HG03521 (cell line): Measurements from ENCODE around the gene CDK17.
"Not testable (repeated sequence)": the region's sequence is repeated elsewhere in the genome, so short reads cannot be mapped to it uniquely, and the experiment has no call there.

Experiments used
- ATAC-seq: cut with Tn5 transposase; IDR thresholded peaks from one replicate; pipeline ENCODE4 v1.9.1; 2021; ENCODE audit warnings: mild to moderate bottlenecking, moderate library complexity; ENCODE audit not compliant: unreplicated experiment

CDK17 gene

DNA sequence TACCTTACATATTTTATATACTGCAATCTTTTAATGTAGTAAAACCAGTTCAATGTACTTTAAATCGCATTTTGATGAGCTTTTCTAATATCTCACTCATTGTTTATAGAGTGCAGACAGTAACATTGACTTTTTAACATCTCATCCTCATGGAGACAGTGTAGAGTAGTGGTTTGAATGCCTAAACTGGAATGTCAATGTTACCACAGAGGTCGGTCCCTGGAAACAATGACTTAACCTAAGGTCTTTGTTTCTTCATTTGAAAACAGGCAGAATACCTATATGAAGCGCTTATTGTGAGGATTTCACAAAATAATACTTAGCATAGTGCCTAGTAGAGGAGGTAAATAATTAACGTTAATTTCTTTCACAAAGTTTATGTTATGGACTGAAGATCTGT, 5.0 kb downstream of the CDK17 start:
- no peak for ATAC-seq

- ATAC-seq = not testable (repeated sequence)
Measured at GRCh38 chr12:96393229-96393628, 7.0 kb downstream of the CDK17 start.

GRCh38 chr12:96392397-96392796, 7.8 kb downstream of the CDK17 start:
- ATAC-seq = no peak

- no peak for ATAC-seq
Measured at GRCh38 chr12:96387981-96388380, 12.3 kb downstream of the CDK17 start.

- ATAC-seq = no peak
Measured at GRCh38 chr12:96386794-96387193, 13.4 kb downstream of the CDK17 start.

- ATAC-seq = no peak
Measured at GRCh38 chr12:96383991-96384390, 16.2 kb downstream of the CDK17 start.

DNA sequence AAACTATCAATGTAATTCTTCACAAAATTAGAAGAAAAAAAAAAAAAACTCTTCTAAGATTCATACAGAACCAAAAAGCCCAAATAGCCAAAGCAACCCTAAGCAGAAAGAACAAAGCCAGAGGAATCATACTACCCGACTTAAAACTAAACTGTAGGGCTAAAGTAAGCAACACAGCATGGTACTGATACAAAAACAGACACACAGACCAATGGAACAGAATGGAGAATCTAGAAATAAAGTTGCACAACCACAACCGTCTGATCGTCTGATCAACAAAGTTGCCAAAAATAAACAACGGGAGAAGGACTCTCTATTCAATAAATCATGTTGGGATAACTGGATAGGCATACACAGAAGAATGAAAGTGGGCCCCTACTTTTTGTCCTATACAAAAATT, 16.9 kb downstream of the CDK17 start:
- no peak for ATAC-seq

- ATAC-seq = not testable (repeated sequence)
Measured at GRCh38 chr12:96379743-96380142, 20.5 kb downstream of the CDK17 start.

DNA sequence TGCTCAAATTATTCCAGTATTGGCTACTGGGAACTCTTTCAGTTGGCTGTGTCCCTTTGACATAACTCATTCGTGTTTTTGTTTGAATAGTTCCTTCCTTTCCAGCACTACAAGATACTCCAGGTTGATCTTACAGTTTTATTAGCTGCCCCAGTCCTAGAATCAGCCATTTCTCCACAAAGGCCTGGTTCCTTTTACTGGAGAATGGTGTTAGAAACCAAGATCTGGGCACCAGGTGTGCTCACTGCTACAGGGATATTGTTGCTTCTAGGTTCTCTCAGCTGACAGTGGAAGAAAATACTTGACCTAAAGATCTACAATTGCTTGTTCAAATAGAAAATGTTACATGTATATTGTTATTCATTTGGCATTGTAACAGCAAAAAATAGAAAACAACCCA, 21.9 kb downstream of the CDK17 start:
- no peak for ATAC-seq

GRCh38 chr12:96376865-96377264, 23.4 kb downstream of the CDK17 start:
- ATAC-seq = no peak

DNA sequence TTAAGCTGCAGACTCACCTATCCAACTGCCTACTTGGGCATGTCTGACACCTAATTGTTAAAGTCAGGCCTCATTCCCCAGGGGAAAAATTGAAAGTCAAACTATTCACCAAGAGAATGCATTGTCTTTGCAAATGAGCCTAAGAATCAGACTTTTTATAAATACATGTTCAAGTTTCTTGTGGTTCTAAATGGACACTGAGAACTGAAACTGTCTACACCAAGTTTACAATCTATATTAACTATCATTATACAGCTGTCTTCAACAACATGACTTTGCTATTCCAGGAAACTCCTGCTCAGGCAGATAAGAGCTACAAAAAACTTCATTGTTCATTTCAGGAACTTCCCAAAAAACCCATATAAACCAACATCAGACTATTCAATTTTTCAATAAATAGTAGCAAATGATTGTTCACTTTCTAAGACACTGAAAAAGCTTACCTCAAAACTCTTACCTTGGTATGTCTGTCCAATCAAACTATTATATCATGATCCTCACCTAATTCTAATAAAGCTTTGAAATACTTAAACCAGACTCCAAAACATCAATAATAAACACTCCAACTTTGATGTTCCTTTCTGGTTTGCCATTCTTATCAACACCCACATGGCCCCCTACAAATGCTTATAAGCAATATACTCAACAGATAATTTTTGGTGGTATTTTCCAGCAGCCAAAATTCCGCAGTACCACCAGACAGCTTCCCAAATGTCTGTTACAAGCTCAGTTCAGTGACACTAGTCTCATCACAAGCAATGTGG, 24.2 kb downstream of the CDK17 start:
- ATAC-seq = peak; percentile 67

- no peak for ATAC-seq
Measured at GRCh38 chr12:96375170-96375569, 25.1 kb downstream of the CDK17 start.

- no peak for ATAC-seq
Measured at GRCh38 chr12:96371790-96372699, 28.2 kb downstream of the CDK17 start.

- no peak for ATAC-seq
Measured at GRCh38 chr12:96371138-96371789, 29.0 kb downstream of the CDK17 start.

DNA sequence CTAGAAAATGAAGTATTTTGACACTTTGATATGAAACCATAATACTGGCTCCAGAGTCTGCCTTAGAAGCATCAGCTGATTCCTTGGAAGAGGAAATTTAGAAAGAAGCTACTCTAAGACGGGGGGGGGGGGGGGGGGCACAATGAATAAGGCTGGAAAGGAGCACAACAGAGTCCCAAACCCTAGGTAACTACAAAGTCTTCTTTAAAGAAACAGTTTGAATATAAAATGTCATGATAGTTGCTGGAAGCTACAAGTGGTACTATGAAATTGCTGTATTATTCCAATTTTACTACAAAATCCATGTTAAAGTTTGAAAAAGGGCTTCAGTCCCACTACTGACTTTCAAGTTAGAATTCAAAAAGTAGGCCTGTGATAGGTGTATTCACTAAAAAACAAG, 31.6 kb downstream of the CDK17 start:
- no peak for ATAC-seq

GRCh38 chr12:96368233-96368632, 32.0 kb downstream of the CDK17 start:
- no peak for ATAC-seq

DNA sequence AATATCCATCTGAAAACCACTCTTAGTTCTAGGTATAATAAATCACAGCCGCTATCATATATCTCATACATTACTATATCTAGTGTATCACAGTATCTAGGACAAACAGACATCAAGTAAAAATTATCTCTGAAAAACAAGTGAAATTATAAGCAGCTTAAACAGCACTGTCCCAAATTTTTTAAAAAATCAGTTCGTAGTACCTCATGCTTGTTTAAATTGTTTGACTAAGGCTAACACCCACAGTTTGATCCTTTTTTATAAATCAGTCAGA, 33.9 kb downstream of the CDK17 start:
- ATAC-seq = no peak

- ATAC-seq = no peak
Measured at GRCh38 chr12:96365604-96366380, 34.4 kb downstream of the CDK17 start.

DNA sequence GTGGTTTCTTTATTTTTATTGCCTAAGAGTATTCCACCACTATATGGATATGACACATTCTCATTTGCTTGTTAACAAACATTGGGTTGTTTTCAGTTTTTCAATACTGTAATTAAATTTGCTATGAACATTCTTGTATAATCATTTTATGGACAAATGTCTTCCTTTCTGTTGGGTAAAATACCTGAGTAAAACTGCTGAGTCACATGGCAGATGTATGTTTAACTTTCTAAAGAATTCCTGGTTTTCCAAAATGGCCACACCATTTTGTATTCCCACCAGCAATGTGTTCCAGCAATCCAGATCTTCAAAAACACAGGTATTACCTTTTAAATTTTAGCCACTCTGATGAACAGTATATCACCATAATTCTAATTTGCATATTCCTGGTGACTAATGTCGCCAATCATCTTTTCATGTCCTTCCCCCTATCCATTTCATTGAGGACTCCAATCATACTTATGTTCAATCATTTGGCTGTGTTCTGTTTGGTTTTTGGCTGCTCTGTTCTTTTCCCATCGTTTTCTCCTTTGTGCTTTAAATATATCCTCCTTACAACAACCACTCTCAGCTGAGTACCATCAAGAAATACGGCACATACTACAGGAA, 36.0 kb downstream of the CDK17 start:
- no peak for ATAC-seq

GRCh38 chr12:96361074-96361473, 39.2 kb downstream of the CDK17 start:
- ATAC-seq = no peak

DNA sequence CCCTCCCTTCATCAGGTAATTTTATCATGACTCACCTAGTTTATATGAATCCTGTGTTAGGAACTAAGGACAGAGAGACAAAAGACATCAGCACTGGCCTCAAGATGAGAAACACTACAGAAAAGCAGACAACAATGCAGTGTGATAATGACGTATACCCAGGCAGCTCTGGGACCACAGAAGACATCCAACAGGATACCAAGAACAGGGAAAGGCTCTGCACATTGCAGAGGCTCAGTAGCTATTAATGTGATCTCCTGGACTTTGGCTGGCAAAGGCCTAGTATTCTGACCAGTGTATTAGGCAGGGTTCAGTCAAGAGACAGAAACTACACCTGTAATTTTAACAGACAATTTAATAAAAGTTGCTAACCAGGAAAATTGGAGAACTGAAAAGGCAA, 39.7 kb downstream of the CDK17 start:
- no peak for ATAC-seq
